ENCODE data around the gene ASCL5. TPM values are rescaled to one million over a fixed set of nuclear protein-coding genes. Genes with fewer than 3 reads are reported as not detected.

The ASCL5 gene
- total RNA-seq, 4 donors from 2014 or later, result not detected

DNA sequence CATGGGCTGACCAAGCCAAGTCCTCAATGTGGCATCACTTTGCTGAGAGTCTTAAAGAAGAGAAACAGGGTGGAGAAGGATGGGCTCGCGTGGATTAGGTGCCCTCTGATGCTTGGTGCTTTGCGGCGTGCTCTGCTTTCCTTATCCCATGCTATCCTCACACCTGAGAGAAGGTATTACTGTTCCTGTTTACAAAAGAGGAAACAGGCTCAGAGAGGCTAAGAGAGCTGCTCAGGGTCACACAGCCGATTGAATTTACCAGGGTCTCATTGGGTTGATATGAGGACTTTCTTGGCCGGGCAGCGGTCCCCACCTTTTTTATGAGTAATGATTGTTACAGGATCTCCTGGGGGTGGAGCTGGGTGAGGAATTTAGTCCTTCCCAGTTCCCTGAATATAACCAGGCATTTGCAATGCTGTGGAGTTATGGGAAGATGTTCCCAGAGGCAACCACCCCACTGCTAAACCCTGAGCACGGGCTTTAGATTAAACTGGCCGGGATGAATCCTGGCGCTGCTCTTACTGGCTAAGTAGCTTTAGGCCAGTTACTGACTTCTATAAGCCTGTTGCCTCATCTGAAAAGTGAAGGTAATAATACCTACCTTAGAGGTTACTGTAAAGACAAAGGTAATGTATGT, 4.5 kb downstream of the ASCL5 start:
- no peak for DNase-seq (ENCODE audit: low spot score in 2 of 2)
- WGBS, 2 donors, result 88 to 92% methylated on average over 10 of the region's 10 CpGs
- intact Hi-C loops (cut with DNase I; ENCODE audit: low total_unique reads), result no loop called here
- TF ChIP-seq, protein P1, sequence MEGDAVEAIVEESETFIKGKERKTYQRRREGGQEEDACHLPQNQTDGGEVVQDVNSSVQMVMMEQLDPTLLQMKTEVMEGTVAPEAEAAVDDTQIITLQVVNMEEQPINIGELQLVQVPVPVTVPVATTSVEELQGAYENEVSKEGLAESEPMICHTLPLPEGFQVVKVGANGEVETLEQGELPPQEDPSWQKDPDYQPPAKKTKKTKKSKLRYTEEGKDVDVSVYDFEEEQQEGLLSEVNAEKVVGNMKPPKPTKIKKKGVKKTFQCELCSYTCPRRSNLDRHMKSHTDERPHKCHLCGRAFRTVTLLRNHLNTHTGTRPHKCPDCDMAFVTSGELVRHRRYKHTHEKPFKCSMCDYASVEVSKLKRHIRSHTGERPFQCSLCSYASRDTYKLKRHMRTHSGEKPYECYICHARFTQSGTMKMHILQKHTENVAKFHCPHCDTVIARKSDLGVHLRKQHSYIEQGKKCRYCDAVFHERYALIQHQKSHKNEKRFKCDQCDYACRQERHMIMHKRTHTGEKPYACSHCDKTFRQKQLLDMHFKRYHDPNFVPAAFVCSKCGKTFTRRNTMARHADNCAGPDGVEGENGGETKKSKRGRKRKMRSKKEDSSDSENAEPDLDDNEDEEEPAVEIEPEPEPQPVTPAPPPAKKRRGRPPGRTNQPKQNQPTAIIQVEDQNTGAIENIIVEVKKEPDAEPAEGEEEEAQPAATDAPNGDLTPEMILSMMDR (IDR thresholded peaks at IDR 0.05), result no peak
- no peak for TF ChIP-seq POLR2A (IDR thresholded peaks at IDR 0.05)
- no peak overlapping the region for H3K4me3 ChIP-seq (ENCODE audit: low read depth, poor library complexity, severe bottlenecking)

DNA sequence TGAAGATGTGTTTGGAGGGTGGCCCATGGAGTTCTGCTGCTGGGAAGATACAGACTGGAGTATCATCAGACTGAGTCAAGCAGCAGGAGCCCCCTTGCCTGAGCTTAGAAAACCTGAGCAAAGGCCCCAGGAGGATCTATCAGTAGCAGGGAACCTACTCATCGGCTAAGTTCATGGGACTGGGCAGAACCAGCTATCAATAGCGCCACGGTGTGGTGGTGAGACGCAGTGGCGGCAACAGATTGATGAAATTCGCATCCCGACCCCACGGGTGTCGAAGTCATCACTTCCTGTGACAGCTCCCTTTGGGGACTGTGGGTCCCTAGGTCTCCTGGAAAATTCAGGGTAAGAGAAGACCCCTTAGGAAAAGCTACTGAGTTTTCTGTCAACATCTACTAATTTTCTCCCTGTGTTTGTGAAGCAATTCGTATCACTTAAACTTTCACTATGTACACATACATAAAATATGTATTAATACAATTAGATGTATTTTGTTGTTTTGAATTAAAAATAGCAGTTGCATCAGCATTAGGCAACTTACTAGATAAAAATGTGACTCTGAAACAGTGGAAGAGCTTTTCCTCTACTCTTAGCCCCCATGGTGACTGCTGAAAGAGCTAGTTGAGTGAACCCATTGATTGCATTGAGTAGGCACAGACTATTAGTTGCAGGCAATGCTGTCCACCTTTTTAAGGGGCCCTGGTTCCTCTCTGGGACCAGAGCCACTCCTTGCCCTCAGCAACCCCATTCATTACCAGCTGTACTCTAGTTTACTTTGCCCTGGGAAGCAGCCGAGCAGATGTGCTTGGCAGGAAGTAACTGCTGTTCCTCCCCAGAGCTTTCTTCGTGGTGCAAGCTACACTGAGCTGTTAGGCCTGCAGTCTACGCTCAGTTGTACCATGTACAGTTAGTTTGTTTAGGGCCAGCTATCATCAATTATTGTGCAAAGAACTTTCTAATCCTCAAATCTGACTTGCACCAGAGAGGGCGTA, 7.5 kb downstream of the ASCL5 start:
- intact Hi-C loops (cut with DNase I; ENCODE audit: low total_unique reads), result loop anchor here (5.0 kb wide), 1 partner anchor 147 kb away; no protein-coding TSS in a partner anchor
- no peak overlapping the region for H3K4me3 ChIP-seq (ENCODE audit: low read depth, poor library complexity, severe bottlenecking)
- 43 to 46% methylated on average over 14 of the region's 14 CpGs for WGBS, 2 donors
- no peak for DNase-seq (ENCODE audit: low spot score in 2 of 2)
- TF ChIP-seq, protein P1 (IDR thresholded peaks at IDR 0.05), result no peak
- no peak for TF ChIP-seq POLR2A (IDR thresholded peaks at IDR 0.05)

DNA sequence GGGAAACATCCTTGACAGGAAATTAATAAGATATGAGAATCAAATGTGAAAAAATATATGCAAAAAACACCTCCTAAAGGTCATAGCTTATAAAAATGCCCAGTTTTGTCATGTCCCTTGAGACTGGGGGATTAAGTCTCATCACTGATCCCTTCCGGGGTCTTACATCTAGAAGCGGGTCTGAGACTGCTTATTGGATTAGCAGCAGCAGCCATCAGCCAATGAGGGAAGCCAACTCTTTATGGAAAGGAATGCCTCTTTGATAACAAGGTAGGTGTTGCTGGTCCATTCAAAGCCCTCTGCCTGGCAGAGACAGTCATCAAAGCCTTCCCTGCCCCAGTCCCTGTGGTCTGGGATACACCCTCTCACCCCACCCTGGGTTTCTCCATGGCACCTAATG, 10.9 kb downstream of the ASCL5 start:
- WGBS, 2 donors, result 90 to 100% methylated on average over 2 of the region's 2 CpGs
- no peak for DNase-seq (ENCODE audit: low spot score in 2 of 2)
- H3K4me3 ChIP-seq (ENCODE audit: low read depth, poor library complexity, severe bottlenecking), result no peak overlapping the region
- TF ChIP-seq POLR2A (IDR thresholded peaks at IDR 0.05), result no peak
- TF ChIP-seq, protein P1 (IDR thresholded peaks at IDR 0.05), result no peak
- intact Hi-C loops (cut with DNase I; ENCODE audit: low total_unique reads), result loop anchor here (5.0 kb wide), 1 partner anchor 144 kb away; no protein-coding TSS in a partner anchor

DNA sequence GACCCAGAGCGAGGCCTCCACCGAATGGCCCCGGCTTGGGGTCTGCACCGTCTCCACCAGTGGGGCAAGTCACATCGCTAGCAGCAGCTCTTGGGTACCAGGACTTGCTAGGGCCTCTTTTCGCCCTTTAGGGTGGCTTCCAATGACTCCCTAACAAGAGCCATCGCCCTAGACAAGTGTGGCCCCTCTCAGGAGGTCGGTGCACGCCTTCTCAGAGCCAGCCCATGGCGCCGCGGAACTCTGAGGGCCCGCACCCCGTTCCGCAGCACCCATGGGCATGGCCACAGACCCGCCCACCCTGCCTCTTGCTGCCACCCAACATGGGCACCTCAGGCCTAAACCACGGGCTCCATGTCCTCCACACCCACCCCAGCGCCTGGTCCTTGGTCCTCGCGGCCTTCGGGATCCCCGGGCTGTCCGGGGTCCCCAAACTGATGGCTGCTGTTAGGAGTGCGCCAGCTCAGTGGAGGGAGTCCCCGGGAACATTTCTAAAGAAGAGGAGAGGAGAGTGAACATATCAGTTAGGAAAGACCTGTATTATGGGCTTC, 11.5 kb downstream of the ASCL5 start:
- no peak for DNase-seq (ENCODE audit: low spot score in 2 of 2)
- intact Hi-C loops (cut with DNase I; ENCODE audit: low total_unique reads), result loop anchor here (5.0 kb wide), 1 partner anchor 143 kb away; no protein-coding TSS in a partner anchor
- no peak for TF ChIP-seq POLR2A (IDR thresholded peaks at IDR 0.05)
- TF ChIP-seq, protein P1 (IDR thresholded peaks at IDR 0.05), result no peak
- H3K4me3 ChIP-seq (ENCODE audit: low read depth, poor library complexity, severe bottlenecking), result no peak overlapping the region
- WGBS, 2 donors, result 94% methylated on average over 20 to 24 of the region's 25 CpGs

DNA sequence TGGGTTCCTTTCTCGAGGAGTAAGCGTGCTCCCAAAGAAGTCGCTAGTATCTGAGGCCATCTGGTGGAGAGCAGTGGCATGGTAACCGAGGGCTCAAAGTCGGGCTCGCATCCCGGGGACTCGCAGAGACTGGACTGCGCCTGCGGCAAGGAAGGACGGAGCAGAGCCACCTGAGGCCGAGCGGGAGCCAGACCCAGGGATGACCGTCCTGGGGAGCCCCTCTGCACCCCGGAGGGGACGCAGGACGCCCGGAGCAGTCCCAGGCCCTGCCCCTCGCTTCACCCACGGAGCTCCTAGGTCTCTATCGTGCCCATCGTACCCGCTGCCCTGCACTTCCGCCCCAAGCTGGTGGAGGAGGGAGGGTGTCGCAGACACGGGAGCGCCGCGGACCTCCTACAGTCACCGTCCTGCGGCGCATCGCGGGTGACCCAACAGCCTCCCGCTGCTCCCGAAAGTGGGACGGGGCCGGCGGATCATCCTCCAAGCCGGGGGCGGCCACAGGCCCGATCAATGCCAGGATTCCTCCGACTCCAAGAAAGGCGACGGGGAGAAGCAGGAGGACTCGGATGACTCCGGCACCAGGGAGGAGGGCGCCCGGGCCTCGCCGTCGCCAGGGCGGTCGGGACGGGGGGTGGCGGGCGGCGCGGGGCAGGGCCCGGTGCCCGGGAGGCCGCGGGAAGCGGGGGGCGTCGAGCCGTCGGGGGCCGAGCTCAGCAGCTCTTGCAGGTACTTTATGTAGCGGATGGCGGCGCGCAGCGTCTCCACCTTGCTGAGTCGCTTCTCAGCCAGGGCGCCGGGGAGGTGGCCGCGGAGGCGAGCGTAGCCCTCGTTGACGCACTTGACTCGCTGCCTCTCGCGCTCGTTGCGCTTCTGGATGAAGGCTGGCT, 12.5 kb downstream of the ASCL5 start:
- intact Hi-C loops (cut with DNase I; ENCODE audit: low total_unique reads), result loop anchor here (5.0 kb wide), 1 partner anchor 142 kb away; no protein-coding TSS in a partner anchor
- 4 to 7% methylated on average over 29 to 52 of the region's 88 CpGs for WGBS, 2 donors
- peak; percentile 82 to 97 for DNase-seq (ENCODE audit: low spot score in 2 of 2)
- TF ChIP-seq, protein P1 (IDR thresholded peaks at IDR 0.05), result peak in 2 of 3 donors; percentile 10 to 49
- no peak for TF ChIP-seq POLR2A (IDR thresholded peaks at IDR 0.05)
- peak overlapping the region; percentile 32 for H3K4me3 ChIP-seq (ENCODE audit: low read depth, poor library complexity, severe bottlenecking)
